ENCODE data around the gene RND2.
"Not testable (repeated sequence)": the region's sequence is repeated elsewhere in the genome, so short reads cannot be mapped to it uniquely, and the experiment has no call there.

RND2 gene

GRCh38 chr17:43024407-43025289, at the start of gene RND2:
Gene RND2 (plus strand): TSS chr17:43025231. CDS start chr17:43025348, 117 bp downstream.
- peak in 50 of 51 donors; percentile 26 to 93 (median 81) for DNase-seq

GRCh38 chr17:42975265-42975664, 49.8 kb upstream of the RND2 start:
- DNase-seq: no peak

GRCh38 chr17:42975701-42976100, 49.3 kb upstream of the RND2 start:
- DNase-seq: not testable (repeated sequence)

GRCh38 chr17:42979511-42980273, 45.3 kb upstream of the RND2 start, which contains the start of gene PTGES3L:
Gene PTGES3L (minus strand): TSS chr17:42980080. CDS start chr17:42980053, 27 bp downstream.
- peak in 14 of 51 donors; percentile 4 to 64 (median 30) for DNase-seq

- peak; percentile 11 to 88 (median 72) for DNase-seq
These were observed 44.7 kb upstream of the RND2 start, which contains the start of gene RUNDC1 for GRCh38 chr17:42980274-42980765. Gene RUNDC1 (plus strand): TSS chr17:42980565. CDS start chr17:42980577, 12 bp downstream.

GRCh38 chr17:42980766-42981397, 44.1 kb upstream of the RND2 start:
- peak in 33 of 51 donors; percentile 8 to 67 (median 31) for DNase-seq

GRCh38 chr17:42982266-42982665, 42.8 kb upstream of the RND2 start:
- no peak for DNase-seq

GRCh38 chr17:42985225-42985624, 39.8 kb upstream of the RND2 start:
- no peak for DNase-seq

GRCh38 chr17:42989141-42989540, 35.9 kb upstream of the RND2 start:
- DNase-seq: no peak

GRCh38 chr17:42989726-42990652, 35.0 kb upstream of the RND2 start:
- DNase-seq: no peak

- no peak for DNase-seq
These were observed 33.6 kb upstream of the RND2 start for GRCh38 chr17:42991471-42991870.

GRCh38 chr17:42992872-42993271, 32.2 kb upstream of the RND2 start:
- DNase-seq: no peak

GRCh38 chr17:42993913-42994312, 31.1 kb upstream of the RND2 start:
- DNase-seq: not testable (repeated sequence)

GRCh38 chr17:42997390-42997983, 27.5 kb upstream of the RND2 start:
- no peak for DNase-seq

- peak; percentile 51 to 99 (median 97) for DNase-seq
These were observed 26.8 kb upstream of the RND2 start, which contains the start of gene RPL27 for GRCh38 chr17:42997984-42998938. Gene RPL27 (plus strand): TSS chr17:42998419. CDS start chr17:42998751, 332 bp downstream.

- DNase-seq: no peak
These were observed 26.0 kb upstream of the RND2 start for GRCh38 chr17:42999003-42999525.

GRCh38 chr17:43000894-43001293, 24.1 kb upstream of the RND2 start:
- not testable (repeated sequence) for DNase-seq

- peak in 1 of 51 donors; percentile 3 for DNase-seq
These were observed 21.4 kb upstream of the RND2 start for GRCh38 chr17:43003542-43004172.

All from hypothalamus (tissue), 51 donors.